Measurements from ENCODE around the gene FANCE.
A peak's percentile ranks its signal among the peaks of the same experiment; 100 is the strongest.
"Not testable (repeated sequence)": the region's sequence is repeated elsewhere in the genome, so short reads cannot be mapped to it uniquely, and the experiment has no call there.

FANCE gene

DNA sequence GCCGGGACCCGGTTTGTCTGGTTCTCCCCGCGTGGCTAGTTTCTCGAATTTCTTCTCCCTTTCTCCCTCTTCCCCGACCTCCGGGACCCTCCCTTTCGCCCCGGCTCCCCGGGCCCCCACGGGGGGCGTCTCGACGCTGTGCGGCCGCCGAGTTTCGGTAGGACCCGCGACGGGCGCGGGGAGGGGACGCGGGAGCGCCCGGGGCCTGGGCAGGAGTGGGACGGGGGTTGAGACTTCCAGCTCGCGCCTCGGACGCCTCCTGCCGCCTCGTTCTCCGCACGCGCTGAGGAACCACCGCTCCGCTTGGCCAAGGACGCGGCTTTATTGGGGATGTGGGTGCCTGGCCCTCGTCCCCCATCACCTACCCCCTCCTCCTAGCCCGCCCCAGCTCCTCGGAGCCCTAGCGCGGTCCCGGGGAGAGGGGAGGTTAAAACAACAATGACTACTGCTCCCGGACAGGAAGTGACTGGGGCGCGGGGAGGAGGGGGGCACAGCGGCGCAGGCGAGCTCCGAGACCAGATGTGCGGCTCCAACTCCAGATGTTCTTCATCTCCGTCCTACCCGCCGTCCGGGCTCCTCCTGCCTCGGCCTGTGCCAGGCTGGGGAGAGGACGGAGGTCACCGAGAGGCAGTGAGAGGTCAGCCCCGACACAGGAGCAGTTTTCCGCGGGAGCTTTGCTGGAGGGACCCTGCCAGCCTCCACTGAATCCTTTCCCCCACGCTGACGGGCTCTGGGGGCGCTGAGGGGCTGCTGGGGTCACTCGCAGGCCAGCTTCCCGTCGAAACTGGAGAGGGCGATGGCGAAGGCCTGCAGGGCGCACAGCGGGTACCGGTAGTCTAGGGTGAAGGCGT lies 45.7 kb downstream of the FANCE start:
- DNase-seq (ENCODE audit: low read depth): peak; percentile 54

DNA sequence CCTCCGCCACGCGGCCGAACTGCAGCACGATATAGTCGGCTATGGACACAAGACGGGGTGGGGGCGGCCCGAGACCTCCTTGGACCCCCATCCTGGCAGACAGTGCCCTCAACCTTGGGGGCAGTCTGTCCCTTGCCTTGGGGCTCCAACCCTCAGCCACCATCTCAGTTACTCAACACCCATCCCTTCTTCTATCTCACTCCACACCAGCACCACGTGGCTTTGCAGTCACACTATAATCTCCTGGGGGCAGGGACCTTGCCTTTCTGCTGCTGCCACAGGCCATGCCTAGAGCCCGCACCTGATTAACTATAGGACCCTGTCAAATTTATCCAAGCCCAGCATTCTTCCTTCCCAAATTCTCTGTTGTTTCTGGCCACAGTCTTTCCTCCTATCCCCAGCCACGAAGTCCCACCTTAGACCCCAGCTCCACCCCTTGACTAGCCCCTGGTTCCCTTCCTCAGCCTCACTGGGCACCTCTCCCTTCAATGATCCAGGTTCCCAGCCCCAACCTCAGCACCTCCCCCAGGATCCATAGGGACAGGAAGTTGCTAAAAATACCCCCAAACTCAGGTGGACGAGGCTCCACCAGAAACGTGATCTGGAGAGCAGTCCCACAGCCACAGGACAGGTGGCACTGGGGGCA lies 46.4 kb downstream of the FANCE start:
- DNase-seq (ENCODE audit: low read depth): peak; percentile 27

DNA sequence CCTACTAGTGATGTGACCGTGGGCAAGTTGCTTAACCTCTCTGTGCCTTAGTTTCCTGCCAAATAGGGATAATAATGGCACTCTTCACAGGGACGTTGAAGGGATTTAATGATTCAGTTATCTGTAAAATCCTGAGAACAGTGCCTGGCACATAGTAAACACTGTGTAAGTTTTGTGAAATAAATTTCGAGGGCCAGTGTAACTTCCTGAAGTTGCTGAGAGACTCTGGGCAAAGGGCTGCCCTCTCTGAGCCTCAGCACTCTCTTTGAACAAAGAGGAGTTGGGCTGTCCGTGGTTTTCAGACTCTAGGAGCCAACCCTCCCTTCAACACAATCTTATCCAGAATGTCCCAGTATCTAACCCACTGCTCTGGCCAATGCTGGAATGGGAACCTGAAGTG lies 47.2 kb downstream of the FANCE start:
- no peak for DNase-seq (ENCODE audit: low read depth)

DNA sequence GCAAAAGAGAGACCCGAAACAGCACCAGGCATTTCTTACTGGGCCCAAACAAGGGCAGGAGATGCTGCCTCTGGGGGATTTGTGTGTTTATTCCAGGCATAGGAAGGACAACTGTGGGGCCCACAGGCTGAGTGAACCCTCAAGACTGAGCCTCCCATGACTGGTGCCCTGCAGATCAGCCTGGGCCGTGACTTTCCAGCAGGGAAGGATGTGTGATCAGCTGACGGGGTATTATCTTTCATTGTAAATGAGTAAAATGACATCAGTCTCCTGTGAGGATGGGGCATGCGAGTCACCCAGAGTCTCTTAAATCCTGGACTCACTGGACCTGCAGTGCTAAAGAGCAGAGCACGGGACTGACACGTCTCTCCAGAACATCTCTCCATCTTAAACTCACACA lies 48.6 kb downstream of the FANCE start:
- peak; percentile 29 for DNase-seq (ENCODE audit: low read depth)

DNA sequence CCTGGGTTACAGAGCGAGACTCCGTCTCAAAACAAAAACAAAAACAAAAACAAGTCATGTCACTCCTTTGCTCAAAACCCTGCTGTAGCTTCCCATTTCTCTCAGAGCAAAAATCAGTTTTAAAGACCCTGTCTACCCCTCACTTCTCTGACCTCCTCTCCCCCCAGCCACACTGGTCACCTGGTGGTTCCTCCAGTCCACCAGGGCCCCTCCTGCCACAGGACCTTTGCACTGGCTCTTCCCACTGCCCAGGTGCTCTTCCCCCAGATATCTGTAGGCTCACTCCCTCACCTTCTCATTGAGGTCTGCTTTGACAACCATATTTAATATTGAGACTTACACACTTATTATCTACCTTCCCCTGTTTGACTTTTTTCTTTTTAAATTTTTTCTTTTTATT lies 49.6 kb downstream of the FANCE start:
- DNase-seq (ENCODE audit: low read depth): no peak

DNA sequence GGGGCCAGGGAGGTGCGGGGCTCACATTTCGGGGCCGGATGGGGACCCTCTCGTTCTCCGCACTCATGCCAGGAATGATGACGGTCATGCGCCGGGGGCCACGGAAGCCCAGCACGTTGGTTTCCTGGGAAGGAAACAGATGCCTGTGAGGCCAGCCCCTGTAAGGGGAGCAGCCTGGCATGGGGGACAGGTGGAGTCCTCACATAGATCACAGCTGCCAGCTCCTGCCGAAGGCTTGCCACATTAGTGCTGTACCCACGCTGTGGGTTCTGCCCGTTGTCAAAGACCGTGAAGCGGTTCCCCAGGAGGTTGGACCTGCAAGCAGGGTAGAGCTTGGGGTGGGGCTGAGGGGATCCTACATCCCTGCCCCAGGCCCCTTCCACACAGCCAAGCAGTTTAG lies 51.4 kb downstream of the FANCE start:
- no peak for DNase-seq (ENCODE audit: low read depth)

DNA sequence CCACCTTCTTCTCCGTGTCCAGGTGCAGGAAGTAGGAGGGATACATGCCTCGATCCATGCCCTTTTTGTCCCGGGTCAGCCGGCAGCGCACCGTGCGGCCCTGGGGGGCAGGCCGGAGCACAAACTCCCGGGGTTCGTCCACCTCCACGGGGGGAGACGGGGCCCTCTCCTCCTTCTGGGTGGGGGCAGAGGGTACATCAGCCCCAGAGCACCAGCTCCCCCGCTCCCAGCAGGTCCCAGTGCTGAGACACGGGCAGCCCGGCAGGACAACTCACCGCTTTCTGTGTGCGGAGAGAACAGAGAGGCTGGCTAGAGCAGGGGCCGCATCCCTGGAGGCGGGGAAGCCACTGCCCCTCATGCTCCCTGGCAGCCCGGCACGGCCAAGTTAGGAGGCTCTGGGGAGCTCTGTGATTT lies 53.9 kb downstream of the FANCE start:
- DNase-seq (ENCODE audit: low read depth): no peak

DNA sequence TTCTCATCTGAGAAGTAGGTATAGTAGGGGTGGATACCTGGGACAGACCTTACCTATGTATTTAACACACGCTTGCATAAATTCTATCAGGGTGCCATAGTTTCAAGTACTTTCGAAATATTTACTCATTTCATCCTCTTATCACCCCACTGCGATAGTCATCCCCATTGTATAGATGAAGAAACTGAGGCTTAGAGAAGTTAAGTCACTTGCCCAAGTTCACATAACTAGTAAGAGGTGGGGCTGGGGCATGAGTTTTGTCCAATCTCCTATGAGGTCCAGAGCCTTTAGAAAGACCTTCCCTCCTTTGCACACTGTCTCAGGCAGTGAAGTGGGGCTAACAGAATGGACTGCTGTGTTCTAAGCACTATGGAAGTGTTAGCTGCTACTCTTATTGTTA lies 54.4 kb downstream of the FANCE start:
- DNase-seq (ENCODE audit: low read depth): no peak

DNA sequence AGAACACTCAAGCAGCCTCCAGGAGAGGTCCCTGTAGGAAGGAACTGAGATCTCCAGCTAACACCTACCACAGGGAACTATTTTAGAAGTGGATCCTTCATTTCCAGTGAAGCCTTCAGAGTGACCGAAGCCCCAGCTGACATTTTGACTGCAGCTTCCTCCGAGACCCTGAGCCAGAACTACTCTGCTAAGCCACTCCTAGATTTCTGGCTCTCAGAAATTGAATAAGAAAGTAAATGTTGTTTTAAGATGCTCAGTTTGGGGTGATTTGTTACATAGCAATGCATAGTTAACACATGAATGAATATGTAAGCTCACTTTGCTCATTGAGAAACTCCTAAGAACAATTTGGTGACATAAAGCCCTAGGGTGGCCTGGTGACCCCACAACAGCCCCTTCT lies 55.1 kb downstream of the FANCE start:
- DNase-seq (ENCODE audit: low read depth): no peak

DNA sequence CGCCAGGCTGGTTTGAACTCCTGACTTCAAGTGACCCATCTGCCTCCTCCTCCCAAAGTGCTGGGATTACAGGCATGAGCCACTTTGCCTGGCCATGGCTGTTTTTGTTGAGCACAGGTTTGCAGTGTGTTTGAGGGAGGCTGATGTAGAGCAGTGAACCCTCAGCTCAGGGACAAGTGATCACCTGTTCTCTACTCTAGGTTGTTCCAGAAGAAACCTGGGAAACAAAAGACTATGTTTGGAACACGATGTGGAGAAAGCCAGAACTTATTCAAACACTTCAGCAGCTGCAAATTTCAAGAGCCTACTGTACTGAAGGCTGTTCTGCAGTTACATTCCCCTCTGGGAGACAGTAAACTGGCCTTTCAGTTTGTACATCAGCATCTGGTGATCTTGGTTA lies 55.9 kb downstream of the FANCE start:
- no peak for DNase-seq (ENCODE audit: low read depth)

DNA sequence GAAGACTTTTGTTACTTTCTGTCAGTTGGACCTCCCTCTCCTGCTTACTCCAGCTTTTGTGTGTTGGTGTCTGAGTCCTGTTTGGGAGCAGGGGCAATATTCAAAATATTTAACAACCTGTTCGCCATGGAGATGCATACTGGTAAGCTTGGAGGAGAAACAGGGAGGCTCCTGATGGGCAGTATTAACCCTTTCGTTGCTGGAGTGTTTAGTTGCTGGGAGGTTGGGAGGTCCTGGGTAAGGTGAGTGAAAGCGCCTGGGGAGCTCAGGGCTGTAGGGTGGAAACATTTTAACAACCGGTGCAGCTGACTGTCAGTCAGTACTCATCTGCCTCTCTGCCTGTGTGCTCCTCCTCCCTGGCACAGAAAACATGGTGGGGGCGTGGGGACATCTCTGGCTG lies 56.4 kb downstream of the FANCE start:
- no peak for DNase-seq (ENCODE audit: low read depth)

DNA sequence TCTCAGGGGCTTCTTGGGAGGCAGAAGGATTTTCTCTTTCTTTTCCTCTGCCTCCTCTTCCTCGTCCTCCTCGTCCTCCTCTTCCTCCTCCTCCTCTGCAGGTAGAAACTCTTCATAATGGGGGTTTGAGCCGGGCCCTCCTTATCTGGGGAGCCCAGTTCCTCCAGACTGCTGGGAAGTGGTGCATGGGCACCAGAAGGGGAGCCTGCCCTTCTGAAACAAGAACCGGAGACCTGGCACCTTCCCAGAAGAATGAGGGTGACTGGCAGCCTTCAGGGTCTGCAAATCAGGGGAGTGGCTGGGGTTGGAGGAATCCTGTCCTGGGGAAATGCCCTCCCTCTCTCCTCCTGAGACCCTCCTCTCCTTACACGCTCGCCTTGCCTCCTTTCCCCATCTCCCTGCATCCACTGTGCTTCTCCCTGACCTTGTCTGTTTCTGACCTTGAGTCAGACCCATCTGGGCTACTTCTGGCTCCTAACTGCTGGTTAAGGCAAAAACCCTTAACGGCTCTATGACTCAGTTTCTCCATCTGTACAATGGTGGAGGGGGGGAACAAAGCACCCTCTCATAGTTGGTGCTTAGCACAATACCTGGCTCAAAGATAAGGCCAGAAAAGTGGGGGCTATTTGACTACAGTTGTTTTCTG lies 58.9 kb downstream of the FANCE start:
- no peak for DNase-seq (ENCODE audit: low read depth)

DNA sequence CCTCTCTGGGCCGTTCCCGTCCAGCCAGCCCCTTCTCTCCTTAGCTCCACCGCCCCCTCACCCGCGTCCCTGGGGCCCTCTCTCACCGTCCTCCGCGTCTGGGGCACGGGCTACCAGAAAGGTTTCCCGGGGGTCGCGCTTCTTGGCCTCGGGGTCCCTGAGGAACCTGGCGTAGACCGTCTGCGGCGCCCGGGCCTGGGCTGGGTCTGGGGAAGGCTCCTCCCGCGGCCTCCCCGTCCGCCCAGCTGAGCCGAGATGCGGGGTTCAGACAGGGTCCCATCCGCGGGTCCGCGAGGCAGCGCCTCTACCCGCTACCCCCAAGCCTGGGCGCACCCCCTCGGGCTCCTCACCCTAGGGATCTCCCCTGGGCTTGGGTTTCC lies 59.4 kb downstream of the FANCE start:
- DNase-seq (ENCODE audit: low read depth): no peak

DNA sequence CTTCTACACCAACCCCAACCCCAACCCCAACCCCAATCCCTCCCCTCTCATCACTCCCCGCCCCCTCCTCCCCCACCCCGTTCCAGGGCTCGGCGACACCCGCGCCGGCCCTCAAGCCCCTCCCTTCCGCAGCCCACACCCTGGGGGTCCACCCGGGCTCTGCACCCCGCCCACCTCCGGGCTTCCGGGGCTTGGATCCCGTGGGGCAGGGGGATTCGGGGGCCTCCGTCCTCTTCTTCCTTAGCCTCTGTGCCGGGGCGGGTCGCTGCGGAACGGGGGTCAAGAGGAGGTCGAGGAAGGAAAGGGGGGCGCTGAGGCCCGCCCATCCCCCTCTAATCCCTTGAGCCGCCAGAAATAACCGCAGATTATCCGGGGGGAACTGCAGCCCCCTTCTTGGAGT lies 59.9 kb downstream of the FANCE start:
- no peak for DNase-seq (ENCODE audit: low read depth)

DNA sequence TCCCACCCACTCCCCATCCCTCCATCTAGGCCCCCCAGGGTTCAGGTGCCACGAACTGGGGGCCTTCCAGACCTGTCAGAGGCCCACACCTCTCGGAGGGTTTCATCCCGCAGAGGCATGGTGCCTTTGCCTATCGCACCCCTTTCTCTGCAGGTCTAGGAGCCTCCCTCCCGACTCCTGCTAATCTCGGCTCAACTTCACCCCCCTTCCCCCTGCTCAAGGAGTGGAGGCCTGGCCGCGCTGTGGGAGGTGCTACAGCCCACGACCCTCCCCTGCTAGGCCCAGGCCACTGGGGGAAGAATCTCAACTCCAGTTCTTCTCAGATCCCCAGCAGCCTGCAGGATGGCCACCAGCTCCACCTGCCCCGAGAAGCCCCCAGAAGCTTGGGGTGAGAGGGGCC lies 60.6 kb downstream of the FANCE start, which contains the start of gene TULP1:
TULP1 (minus strand) TSS at position 157 of the 400 bp plus-strand sequence; CDS start at position 119, 38 bp downstream.
- DNase-seq (ENCODE audit: low read depth): no peak

DNA sequence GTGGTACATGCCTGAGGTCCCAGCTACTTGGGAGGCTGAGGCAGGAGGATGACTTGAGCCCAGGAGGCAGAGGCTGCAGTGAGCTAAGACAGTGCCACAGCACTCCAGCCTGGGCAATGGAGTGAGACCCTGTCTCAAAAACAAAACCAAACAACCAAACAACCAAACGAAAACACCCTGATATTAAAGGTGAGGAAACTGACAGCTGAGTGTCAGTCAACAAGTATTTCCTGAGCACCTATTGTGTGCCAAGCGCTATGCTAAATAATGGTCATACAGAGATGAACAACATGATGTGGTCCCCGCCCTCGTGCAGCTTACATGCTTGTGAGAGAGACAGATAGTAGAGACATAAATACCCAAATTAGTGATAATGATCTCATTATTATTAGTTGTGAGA lies 62.4 kb downstream of the FANCE start:
- DNase-seq (ENCODE audit: low read depth): no peak

DNA sequence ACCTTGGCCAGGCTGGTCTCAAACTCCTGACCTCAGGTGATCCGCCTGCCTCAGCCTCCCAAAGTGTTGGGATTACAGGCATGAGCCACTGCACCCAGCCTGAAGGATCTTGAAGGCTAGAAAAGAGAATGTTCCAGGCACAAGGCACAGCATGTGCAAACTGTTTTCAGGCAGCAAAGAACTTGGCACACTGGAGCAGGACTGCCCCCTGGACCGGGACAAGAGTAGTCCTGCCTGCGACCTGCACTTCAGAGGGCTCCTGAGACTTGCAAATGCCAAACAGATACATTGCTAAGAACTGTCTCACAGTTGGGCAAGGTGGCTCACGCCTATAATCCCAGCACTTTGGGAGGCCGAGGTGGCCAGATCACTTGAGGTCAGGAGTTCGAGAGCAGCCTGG lies 63.8 kb downstream of the FANCE start:
- not testable (repeated sequence) for DNase-seq (ENCODE audit: low read depth)
